GM21381 (cell line): ENCODE data around the gene MORN4.
"Not testable (repeated sequence)": the region's sequence is repeated elsewhere in the genome, so short reads cannot be mapped to it uniquely, and the experiment has no call there.

Experiments used
- ATAC-seq: cut with Tn5 transposase; IDR thresholded peaks from one replicate; pipeline ENCODE4 v1.9.1; 2021; ENCODE audit warnings: mild to moderate bottlenecking, moderate library complexity; ENCODE audit not compliant: unreplicated experiment

MORN4 gene

DNA sequence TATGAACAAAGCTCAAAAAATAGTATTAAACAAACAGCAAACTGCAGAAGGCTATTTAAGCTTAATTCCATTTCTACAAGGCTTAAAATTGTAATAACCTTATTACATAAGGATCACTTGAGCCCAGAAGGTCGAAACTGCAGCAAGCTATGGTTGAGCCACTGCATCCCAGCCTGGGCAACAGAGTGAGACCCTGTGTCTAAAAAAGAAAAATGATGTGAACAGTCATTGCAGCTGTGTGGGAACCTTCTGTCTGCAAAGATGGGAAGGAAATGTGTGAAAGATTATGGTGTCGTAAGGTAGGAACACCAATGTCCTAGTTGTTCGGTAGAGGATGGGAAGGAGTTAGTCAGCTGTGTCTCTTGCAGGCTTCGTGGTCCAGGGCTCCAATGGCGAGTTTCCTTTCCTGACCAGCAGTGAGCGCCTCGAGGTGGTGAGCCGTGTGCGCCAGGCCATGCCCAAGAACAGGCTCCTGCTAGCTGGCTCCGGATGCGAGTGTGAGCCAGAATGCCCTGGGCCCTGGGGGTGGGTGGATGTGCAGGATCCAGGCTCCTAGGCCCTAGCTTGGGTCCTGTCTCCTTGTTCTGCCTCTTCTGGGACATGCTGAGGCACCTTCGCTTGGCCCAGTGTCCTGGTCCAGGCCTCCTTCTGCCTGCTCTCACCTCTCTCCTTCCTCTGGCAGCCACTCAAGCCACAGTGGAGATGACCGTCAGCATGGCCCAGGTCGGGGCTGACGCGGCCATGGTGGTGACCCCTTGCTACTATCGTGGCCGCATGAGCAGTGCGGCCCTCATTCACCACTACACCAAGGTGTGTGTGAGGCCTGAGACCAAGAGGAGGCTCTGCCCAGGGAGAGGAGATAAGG is 34.7 kb downstream of the MORN4 start:
- ATAC-seq = no peak

DNA sequence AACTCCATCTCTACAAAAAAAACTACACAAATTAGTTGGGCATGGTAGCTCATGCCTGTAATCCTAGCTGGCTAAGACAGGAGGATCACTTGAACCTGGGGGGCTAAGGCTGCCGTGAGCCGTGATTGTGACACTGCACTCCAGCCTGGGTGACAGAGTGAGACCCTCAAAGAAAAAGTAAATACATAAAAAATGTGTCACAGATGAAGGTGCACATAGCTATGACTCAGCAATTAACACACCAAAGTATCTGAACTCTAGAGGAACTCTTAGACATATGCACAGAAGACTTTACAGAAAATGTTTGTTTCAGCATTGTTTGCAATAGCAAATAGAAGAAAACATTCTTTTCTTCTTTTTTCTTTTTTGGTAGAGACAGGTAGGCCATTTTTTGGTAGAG is 35.5 kb downstream of the MORN4 start:
- no peak for ATAC-seq

GRCh38 chr10:97596101-97597082 is 36.9 kb downstream of the MORN4 start:
- no peak for ATAC-seq

DNA sequence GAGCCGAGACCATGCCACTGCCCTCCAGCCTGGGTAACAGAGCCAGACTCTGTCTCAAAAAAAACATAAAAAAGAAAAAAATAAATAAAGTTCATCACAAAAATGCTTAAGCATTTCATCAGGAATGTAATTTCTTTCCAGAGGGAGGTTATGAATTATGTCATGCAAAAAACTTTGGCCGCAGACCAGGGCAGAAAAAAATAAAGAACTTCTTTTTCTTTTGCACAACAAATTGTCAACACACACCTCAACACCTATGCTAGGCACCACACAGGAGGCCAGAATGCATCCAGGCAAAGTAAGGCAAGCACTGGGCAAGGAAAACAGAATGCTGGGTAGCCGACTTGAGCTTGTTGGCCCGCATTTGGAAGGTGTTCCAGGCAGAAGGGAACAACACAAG is 39.9 kb downstream of the MORN4 start:
- no peak for ATAC-seq

DNA sequence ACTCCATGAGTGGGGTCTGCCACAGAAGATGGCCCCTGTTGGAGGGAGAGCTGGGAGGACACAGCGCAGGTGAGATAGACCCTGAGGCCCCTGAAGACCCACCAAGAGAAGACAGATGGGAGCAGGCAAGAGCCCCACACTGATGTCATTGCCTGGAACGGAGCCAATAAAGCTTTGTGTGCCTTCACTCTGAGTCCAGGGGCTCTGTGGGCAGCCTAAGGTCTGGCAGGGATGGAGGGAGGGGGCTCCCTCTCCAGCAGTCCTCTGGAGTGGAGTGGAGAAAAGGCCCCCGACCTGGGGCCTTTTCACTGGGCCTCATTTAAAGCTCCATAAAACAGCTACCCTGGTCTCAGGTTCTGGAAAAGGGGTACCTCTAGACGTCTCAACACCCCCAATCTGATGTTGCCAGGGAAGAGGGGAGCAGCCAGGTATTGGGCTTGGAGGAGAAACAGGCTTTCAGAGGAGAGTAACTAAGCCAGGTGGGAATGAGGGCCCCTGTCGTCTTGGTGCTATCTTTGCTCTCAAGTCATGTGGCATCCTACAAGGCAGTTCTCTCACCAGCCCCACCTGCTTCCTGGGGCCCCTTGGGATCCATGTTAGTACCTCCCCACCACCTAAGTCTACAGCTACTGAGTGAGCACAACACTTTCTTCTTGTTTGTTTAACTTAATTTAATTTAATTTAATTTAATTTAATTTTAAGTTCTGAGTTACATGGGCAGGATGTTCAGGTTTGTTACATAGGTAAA is 42.4 kb downstream of the MORN4 start:
- no peak for ATAC-seq

DNA sequence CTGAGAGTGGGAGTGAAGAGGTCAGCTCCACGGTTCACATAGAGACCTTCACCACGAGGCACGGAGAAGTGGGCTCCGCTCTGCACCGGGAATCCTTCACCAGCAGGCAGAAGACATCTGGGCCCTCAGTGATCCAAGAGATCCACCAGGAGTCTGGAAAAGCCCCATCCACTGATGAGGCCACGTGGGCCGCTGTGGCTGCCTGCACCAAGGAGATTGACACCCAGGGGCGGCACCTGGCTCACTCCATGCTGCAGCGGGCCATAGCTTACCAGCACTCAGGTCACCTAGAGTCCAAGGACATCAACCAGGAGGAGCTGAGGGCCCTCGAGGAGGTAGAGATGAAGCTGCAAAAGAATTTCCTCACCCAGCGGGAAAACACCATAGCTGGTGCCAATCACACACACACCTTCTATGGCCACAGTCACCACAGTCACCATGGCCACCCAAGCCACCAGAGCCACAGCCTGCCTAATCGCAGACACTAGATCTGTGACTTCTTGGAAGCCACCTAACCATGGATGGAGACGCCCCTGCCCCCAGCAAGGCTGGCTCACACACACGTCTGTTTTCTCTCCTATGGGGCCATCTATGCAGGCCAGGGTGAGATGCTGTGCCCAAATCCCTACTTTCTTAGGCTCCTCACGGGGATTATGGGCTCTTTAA is 43.1 kb downstream of the MORN4 start:
- no peak for ATAC-seq

- no peak for ATAC-seq
Measured at GRCh38 chr10:97589479-97589878, 43.8 kb downstream of the MORN4 start, which contains the start of gene C10orf62. Gene C10orf62 (plus strand): TSS chr10:97589721. CDS start chr10:97589898, 177 bp downstream.

DNA sequence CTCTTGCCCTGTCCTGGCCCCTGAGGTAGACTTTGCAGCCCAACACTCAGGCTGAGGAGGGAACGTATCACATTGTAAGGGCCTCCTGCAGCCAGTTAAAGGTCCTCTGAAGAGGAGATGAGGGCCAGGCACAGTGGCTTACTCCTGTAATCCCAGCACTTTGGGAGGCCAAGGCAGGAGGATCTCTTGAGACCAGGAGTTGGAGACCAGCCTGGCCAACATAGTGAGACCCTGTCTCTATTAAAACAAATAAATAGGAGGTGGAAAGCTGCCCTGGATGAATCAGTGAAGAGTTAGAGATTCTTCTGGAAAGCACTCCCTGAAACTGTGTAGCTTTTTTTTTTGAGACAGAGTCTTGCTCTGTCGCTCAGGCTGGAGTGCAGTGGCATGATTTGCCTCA is 46.1 kb downstream of the MORN4 start:
- ATAC-seq = no peak

- no peak for ATAC-seq
Measured at GRCh38 chr10:97585439-97585811, 47.9 kb downstream of the MORN4 start.

- no peak for ATAC-seq
Measured at GRCh38 chr10:97584798-97585438, 48.4 kb downstream of the MORN4 start.

DNA sequence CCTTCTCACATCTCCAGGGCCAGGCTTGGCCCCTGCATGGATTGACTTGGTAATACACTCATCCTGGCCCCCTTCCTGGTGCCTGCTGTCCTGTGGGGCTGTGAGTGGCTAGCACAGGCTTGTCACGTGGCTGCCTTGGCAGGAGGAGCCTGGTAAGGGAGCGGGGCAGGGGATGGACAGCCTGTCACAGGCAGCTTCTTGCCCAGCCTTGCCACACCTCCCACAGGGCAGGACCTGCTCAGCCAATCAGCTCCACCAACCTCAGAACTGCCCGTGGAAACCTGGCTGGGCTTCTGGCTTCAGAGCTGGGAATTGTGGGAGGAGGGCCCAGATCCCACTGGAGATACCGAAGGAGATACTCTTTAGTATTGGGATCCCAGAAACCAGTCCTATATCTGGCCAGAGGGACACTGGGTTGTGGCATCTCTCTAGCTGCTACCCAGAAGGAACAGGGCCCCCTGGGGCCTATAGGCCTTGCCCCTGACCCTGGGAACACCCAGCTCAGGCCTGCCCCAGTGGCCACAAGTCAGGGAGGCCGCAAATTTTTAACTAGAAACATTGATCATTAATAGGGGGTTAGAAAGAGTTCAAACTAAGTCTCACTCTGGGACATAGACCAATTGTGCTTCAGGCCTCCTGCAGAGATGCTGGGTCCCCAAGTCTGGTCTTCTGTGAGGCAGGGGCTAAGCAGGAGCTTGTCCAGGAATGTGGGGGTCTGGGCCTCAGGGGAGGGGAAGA is 49.1 kb downstream of the MORN4 start, which contains the start of gene HOGA1:
HOGA1 (plus strand) TSS at position 330 of the 738 bp plus-strand sequence; CDS start at position 645, 315 bp downstream.
- no peak for ATAC-seq

DNA sequence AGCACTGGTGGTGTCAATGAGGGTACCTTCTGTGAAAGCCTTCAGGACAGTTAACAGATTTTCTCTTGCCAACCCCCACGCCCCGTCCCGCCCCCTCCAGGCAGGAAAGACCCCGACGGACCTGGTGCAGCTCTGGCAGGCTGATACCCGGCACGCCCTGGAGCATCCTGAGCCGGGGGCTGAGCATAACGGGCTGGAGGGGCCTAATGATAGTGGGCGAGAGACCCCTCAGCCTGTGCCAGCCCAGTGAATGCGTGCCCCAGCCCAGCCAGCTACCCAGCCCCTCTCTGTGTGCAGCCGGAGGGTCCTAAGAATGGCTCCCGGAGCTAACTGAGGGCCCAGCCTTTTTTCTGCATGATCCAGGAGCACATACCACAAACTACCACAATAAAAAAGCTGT is 49.8 kb downstream of the MORN4 start:
- ATAC-seq = no peak

- no peak for ATAC-seq
Measured at GRCh38 chr10:97582169-97582568, 51.1 kb downstream of the MORN4 start.

GRCh38 chr10:97580421-97581367 is 52.6 kb downstream of the MORN4 start:
- ATAC-seq = no peak

DNA sequence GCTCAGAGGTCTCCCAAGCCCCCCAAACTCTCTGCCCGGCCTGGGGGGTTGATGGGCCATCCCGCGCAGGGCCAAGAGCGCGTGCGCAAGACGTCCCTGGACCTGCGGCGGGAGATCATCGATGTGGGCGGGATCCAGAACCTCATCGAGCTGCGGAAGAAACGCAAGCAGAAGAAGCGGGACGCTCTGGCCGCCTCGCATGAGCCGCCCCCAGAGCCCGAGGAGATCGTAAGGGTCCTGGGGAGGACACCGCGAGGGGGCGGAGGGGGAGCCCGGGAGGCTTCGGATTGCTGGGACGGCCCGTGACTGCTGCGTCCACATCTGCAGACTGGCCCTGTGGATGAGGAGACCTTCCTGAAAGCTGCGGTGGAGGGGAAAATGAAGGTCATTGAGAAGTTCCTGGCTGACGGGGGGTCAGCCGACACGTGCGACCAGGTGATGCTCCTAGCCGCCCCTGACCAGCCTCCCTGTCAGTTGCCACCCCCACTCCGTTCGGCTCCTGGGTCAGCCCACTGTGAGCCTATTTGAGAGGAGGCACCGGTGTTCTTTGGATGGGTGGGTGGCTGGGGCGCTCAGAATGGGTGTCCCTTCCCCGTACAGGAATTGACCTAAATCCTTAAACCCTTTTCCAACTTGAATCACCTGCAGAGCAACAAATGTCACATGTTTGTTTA is 55.0 kb downstream of the MORN4 start:
- no peak for ATAC-seq

DNA sequence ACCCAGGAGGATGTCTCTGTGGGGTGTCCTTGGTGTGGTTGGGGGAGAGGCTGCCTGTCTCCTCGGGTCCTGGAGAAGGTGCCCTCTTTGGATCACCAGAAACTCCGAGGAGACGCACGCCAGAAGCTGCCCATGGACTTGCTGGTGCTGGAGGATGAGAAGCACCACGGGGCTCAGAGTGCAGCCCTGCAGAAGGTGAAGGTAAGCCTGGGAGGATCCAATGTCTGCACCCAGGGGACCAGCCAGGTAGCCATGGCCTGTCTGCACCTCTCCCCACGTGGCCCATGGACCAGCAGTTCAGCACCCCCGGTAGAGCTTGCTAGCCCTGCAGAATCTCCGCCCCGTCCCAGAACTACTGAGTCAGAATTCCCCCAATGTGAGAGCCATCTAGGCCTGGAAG is 55.6 kb downstream of the MORN4 start:
- ATAC-seq = no peak

DNA sequence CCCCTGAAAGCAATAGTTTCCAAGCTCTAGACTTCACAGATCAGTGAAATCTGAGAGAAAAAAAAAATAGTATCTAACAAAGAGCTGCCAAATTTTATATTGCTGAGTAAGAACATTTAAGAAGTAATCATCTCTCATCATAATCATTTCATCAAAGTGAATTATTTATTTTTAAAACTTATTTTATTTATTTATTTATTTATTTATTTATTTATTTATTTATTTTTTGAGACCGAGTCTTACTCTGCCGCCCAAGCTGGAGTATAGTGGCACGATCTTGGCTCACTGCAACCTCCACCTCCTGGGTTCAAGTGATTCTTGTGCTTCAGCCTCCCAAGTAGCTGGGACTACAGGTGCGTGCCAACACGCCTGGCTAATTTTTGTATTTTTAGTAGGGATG is 56.8 kb downstream of the MORN4 start:
- ATAC-seq = not testable (repeated sequence)
